WTC11 (cell line): Measurements from ENCODE around the gene TMEM108.

Source experiments
- RELA ChIP-seq: sonication (generic); formaldehyde crosslinking; IDR thresholded peaks from 2 replicates; pipeline ENCODE4 v1.8.1; 2022; ENCODE audit warnings: missing genetic modification reagents, mild to moderate bottlenecking, borderline replicate concordance
- ZBTB21 ChIP-seq: sonication (generic); formaldehyde crosslinking; IDR thresholded peaks from 2 replicates; pipeline ENCODE4 v1.8.1; 2023; ENCODE audit warnings: mild to moderate bottlenecking, missing genetic modification reagents, borderline replicate concordance
- TF ChIP-seq, protein P1 (sequence below): sonication (generic); formaldehyde crosslinking; IDR thresholded peaks from 2 replicates; pipeline ENCODE4 v1.8.0; 2022; ENCODE audit warnings: mild to moderate bottlenecking, missing genetic modification reagents
- TF ChIP-seq, protein P2 (sequence below): sonication (generic); formaldehyde crosslinking; IDR thresholded peaks from 2 replicates; pipeline ENCODE4 v1.8.0; 2022; ENCODE audit warnings: mild to moderate bottlenecking, missing genetic modification reagents
- TF ChIP-seq, protein P3 (sequence below): sonication (generic); formaldehyde crosslinking; IDR thresholded peaks from 2 replicates; pipeline ENCODE4 v1.8.1; 2022; ENCODE audit warnings: low read depth, mild to moderate bottlenecking, moderate library complexity, missing genetic modification reagents, borderline replicate concordance
- TF ChIP-seq, protein P4 (sequence below): sonication (generic); formaldehyde crosslinking; IDR thresholded peaks from 2 replicates; pipeline ENCODE4 v1.8.1; 2022; ENCODE audit warnings: missing genetic modification reagents, borderline replicate concordance
- TF ChIP-seq, protein P5 (sequence below): fragments of 200-600 bp; IDR thresholded peaks from 2 replicates; pipeline ENCODE4 v1.8.0; 2022; ENCODE audit warnings: antibody characterized with exemption
- TF ChIP-seq, protein P6 (sequence below): sonication (generic); formaldehyde crosslinking; conservative IDR thresholded peaks from 2 replicates; pipeline ENCODE4 v1.8.1; 2022; ENCODE audit warnings: mild to moderate bottlenecking, missing genetic modification reagents

DNA sequence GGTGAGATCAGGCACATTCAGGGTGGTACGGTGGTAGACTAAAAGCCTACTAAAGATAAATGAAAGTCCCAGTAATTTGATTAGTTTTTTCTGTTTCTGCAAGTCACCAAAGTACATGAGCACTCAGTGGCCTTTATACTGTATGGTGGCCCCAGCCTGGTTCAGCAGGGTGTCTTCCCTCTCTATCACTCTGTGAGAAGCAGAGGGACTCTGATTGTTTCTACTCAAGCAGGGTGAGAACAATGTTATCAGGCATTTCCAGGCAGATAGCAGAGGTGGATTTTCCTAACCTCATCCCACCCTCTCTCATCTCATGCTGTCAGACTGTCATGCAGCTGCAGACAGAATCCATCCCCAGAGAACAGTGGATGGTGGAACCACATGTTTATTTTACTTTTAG lies 290.2 kb downstream of the TMEM108 start:
- TF ChIP-seq, protein P1, sequence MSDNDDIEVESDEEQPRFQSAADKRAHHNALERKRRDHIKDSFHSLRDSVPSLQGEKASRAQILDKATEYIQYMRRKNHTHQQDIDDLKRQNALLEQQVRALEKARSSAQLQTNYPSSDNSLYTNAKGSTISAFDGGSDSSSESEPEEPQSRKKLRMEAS (CRISPR knock-in tag): no peak
- TF ChIP-seq, protein P2, sequence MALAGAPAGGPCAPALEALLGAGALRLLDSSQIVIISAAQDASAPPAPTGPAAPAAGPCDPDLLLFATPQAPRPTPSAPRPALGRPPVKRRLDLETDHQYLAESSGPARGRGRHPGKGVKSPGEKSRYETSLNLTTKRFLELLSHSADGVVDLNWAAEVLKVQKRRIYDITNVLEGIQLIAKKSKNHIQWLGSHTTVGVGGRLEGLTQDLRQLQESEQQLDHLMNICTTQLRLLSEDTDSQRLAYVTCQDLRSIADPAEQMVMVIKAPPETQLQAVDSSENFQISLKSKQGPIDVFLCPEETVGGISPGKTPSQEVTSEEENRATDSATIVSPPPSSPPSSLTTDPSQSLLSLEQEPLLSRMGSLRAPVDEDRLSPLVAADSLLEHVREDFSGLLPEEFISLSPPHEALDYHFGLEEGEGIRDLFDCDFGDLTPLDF (CRISPR knock-in tag): no peak
- TF ChIP-seq, protein P3, sequence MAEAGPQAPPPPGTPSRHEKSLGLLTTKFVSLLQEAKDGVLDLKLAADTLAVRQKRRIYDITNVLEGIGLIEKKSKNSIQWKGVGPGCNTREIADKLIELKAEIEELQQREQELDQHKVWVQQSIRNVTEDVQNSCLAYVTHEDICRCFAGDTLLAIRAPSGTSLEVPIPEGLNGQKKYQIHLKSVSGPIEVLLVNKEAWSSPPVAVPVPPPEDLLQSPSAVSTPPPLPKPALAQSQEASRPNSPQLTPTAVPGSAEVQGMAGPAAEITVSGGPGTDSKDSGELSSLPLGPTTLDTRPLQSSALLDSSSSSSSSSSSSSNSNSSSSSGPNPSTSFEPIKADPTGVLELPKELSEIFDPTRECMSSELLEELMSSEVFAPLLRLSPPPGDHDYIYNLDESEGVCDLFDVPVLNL (CRISPR knock-in tag): no peak
- TF ChIP-seq ZBTB21 (CRISPR knock-in tag) (no peak), RELA (CRISPR knock-in tag) (no peak)
- TF ChIP-seq, protein P4, sequence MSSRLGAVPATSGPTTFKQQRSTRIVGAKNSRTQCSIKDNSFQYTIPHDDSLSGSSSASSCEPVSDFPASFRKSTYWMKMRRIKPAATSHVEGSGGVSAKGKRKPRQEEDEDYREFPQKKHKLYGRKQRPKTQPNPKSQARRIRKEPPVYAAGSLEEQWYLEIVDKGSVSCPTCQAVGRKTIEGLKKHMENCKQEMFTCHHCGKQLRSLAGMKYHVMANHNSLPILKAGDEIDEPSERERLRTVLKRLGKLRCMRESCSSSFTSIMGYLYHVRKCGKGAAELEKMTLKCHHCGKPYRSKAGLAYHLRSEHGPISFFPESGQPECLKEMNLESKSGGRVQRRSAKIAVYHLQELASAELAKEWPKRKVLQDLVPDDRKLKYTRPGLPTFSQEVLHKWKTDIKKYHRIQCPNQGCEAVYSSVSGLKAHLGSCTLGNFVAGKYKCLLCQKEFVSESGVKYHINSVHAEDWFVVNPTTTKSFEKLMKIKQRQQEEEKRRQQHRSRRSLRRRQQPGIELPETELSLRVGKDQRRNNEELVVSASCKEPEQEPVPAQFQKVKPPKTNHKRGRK (CRISPR knock-in tag): no peak
- TF ChIP-seq, protein P5, sequence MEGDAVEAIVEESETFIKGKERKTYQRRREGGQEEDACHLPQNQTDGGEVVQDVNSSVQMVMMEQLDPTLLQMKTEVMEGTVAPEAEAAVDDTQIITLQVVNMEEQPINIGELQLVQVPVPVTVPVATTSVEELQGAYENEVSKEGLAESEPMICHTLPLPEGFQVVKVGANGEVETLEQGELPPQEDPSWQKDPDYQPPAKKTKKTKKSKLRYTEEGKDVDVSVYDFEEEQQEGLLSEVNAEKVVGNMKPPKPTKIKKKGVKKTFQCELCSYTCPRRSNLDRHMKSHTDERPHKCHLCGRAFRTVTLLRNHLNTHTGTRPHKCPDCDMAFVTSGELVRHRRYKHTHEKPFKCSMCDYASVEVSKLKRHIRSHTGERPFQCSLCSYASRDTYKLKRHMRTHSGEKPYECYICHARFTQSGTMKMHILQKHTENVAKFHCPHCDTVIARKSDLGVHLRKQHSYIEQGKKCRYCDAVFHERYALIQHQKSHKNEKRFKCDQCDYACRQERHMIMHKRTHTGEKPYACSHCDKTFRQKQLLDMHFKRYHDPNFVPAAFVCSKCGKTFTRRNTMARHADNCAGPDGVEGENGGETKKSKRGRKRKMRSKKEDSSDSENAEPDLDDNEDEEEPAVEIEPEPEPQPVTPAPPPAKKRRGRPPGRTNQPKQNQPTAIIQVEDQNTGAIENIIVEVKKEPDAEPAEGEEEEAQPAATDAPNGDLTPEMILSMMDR: no peak
- TF ChIP-seq, protein P6, sequence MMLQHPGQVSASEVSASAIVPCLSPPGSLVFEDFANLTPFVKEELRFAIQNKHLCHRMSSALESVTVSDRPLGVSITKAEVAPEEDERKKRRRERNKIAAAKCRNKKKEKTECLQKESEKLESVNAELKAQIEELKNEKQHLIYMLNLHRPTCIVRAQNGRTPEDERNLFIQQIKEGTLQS (CRISPR knock-in tag): no peak
